ENCODE measurements around the gene ITK. TPM values are rescaled to one million over a fixed set of nuclear protein-coding genes. Genes with fewer than 3 reads are reported as not detected.

ITK gene
- total and polyA plus RNA-seq, 3 donors from 2014 or later, result 0.93 to 3.8 (median 1.3) TPM

DNA sequence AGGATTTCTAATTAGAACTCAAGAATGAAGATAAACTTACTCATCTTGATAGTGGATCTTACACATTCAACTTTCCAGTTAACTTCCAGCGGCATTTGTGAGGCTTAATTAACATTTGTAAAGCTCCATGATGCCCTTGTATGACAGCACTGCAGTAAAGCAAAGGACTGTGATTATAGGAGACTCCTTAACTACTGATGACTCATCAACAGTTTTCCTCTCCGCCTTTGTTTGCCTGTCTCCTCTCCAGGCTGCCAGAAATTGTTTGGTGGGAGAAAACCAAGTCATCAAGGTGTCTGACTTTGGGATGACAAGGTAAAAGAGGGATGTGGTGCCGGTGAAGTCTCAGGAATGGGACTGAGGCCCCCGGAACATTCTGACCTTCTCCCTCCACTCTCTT lies 64.8 kb downstream of the ITK start:
- H3K27me3 ChIP-seq, result no peaks in the 10 kb centered on the region
- H3K4me1 ChIP-seq, result no peaks in the 10 kb centered on the region
- intact Hi-C loops (cut with DNase I; ENCODE audit: low total_unique reads), result no loop called here
- no peak for DNase-seq
- H3K9me3 ChIP-seq, result no peaks in the 10 kb centered on the region
- H3K27ac ChIP-seq, result no peak overlapping the region
- no peaks in the 10 kb centered on the region for H3K36me3 ChIP-seq (ENCODE audit: low read depth, missing control alignments)
- no peak overlapping the region for H3K4me3 ChIP-seq
- 73 to 83% methylated on average over 4 of the region's 4 CpGs for WGBS, 2 donors
- TF ChIP-seq, protein P1, sequence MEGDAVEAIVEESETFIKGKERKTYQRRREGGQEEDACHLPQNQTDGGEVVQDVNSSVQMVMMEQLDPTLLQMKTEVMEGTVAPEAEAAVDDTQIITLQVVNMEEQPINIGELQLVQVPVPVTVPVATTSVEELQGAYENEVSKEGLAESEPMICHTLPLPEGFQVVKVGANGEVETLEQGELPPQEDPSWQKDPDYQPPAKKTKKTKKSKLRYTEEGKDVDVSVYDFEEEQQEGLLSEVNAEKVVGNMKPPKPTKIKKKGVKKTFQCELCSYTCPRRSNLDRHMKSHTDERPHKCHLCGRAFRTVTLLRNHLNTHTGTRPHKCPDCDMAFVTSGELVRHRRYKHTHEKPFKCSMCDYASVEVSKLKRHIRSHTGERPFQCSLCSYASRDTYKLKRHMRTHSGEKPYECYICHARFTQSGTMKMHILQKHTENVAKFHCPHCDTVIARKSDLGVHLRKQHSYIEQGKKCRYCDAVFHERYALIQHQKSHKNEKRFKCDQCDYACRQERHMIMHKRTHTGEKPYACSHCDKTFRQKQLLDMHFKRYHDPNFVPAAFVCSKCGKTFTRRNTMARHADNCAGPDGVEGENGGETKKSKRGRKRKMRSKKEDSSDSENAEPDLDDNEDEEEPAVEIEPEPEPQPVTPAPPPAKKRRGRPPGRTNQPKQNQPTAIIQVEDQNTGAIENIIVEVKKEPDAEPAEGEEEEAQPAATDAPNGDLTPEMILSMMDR (IDR thresholded peaks at IDR 0.05), result no peak
- TF ChIP-seq POLR2A (IDR thresholded peaks at IDR 0.05), result no peak

DNA sequence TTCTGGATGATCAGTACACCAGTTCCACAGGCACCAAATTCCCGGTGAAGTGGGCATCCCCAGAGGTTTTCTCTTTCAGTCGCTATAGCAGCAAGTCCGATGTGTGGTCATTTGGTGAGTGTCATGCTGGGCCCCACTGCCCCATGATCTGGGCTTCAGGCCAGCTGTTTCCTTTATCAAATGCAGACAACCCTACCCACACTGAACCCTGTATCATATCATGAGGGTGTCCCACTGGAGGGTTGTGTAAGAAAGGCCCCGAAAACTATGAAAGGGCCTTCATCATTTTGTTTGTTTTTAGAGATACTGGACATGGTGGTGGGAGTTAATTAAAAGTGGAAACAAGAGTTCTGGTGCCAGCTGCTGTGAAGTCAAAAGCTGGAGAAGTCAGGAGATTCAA lies 65.2 kb downstream of the ITK start:
- no peak overlapping the region for H3K27ac ChIP-seq
- no peaks in the 10 kb centered on the region for H3K36me3 ChIP-seq (ENCODE audit: low read depth, missing control alignments)
- H3K4me3 ChIP-seq, result no peak overlapping the region
- intact Hi-C loops (cut with DNase I; ENCODE audit: low total_unique reads), result no loop called here
- no peaks in the 10 kb centered on the region for H3K9me3 ChIP-seq
- no peaks in the 10 kb centered on the region for H3K4me1 ChIP-seq
- DNase-seq, result no peak
- TF ChIP-seq POLR2A (IDR thresholded peaks at IDR 0.05), result no peak
- TF ChIP-seq, protein P1 (IDR thresholded peaks at IDR 0.05), result no peak
- no peaks in the 10 kb centered on the region for H3K27me3 ChIP-seq
- WGBS, 2 donors, result 66 to 70% methylated on average over 4 of the region's 4 CpGs

DNA sequence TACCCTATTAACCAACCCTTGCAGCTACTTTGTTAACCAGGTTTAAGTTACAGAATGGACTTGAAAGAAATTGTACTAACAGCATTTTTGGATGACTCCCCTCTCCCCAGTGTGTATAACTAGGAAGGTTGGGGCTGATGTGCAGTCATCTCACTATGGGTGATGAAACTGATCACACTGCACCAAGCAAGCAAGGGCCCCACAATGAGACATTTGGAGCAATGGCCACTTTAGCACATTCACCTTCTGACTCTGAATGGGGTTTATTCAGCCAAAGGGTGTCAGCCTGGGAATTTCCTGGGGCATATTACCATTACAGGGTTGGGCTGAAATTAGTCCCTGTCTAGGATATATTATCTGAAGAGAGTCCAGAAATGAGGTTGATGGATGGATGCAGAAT lies 66.6 kb downstream of the ITK start:
- Histone ChIP-seq H3K27me3 (no peaks in the 10 kb centered on the region), H3K4me3 (no peak overlapping the region), H3K27ac (no peak overlapping the region), H3K9me3 (no peaks in the 10 kb centered on the region), H3K4me1 (no peaks in the 10 kb centered on the region), H3K36me3 (ENCODE audit: low read depth, missing control alignments) (no peaks in the 10 kb centered on the region)
- TF ChIP-seq, protein P1 (IDR thresholded peaks at IDR 0.05), result no peak
- TF ChIP-seq POLR2A (IDR thresholded peaks at IDR 0.05), result no peak
- no peak for DNase-seq
- intact Hi-C loops (cut with DNase I; ENCODE audit: low total_unique reads), result no loop called here

DNA sequence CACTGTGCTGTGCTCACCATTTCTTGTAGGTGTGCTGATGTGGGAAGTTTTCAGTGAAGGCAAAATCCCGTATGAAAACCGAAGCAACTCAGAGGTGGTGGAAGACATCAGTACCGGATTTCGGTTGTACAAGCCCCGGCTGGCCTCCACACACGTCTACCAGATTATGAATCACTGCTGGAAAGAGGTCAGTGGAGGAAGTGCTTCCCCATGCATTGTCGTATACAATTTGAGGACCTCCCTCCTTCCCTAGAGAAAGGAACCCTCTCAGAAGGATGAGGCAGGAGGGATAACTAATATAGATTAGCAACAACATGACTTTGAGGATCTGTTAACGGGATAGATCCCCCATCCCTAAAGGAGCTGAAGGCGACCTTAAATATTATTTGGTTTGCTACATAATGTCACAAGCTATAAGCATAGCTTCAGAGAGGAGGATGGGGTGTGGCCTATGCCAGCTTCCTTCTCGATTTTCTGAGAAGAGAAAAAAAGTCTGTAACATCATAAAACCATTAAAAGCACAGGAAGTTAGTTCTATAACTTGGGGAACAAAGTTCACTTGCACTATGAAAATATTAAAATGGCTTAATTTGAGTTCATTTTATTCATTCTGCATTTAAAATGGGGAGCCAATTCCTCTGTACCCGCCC lies 68.3 kb downstream of the ITK start:
- WGBS, 2 donors, result 83 to 88% methylated on average over 11 of the region's 11 CpGs
- H3K27me3 ChIP-seq, result no peaks in the 10 kb centered on the region
- H3K4me3 ChIP-seq, result no peak overlapping the region
- DNase-seq, result no peak
- TF ChIP-seq, protein P1 (IDR thresholded peaks at IDR 0.05), result no peak
- TF ChIP-seq POLR2A (IDR thresholded peaks at IDR 0.05), result no peak
- no peak overlapping the region for H3K27ac ChIP-seq
- no peaks in the 10 kb centered on the region for H3K4me1 ChIP-seq
- intact Hi-C loops (cut with DNase I; ENCODE audit: low total_unique reads), result no loop called here
- H3K9me3 ChIP-seq, result no peaks in the 10 kb centered on the region
- no peaks in the 10 kb centered on the region for H3K36me3 ChIP-seq (ENCODE audit: low read depth, missing control alignments)

All from testis (tissue), 3 donors.